Fibroblast of skin of left biceps (primary cell): ENCODE data around the gene MON2.
"Not testable (repeated sequence)": the region's sequence is repeated elsewhere in the genome, so short reads cannot be mapped to it uniquely, and the experiment has no call there.

Experiments
- DNase-seq, 2 experiments: peaks; one replicate each; pipeline ENCODE4 v3.0.0-alpha.2; 2013; ENCODE audit warnings: low read depth in 2 of 2

Gene MON2

GRCh38 chr12:62466594-62467491 is at the start of gene MON2:
TSS of gene MON2 (plus strand) at chr12:62466826. CDS start at chr12:62467208, 382 bp downstream.
- peak; percentile 44 to 55 for DNase-seq

- no peak for DNase-seq
Observed at GRCh38 chr12:62426089-62426488, 40.5 kb upstream of the MON2 start.

- no peak for DNase-seq
Observed at GRCh38 chr12:62429457-62429856, 37.2 kb upstream of the MON2 start.

GRCh38 chr12:62434494-62435302 is 31.9 kb upstream of the MON2 start:
- DNase-seq = no peak

GRCh38 chr12:62435303-62436163 is 31.1 kb upstream of the MON2 start:
- DNase-seq = peak; percentile 9 to 13

- DNase-seq = no peak
Observed at GRCh38 chr12:62436164-62436503, 30.5 kb upstream of the MON2 start.

GRCh38 chr12:62438098-62438692 is 28.4 kb upstream of the MON2 start:
- DNase-seq = peak; percentile 11 to 22

GRCh38 chr12:62446754-62447452 is 19.7 kb upstream of the MON2 start:
- DNase-seq = no peak

- no peak for DNase-seq
Observed at GRCh38 chr12:62448436-62448835, 18.2 kb upstream of the MON2 start.

GRCh38 chr12:62455429-62455828 is 11.2 kb upstream of the MON2 start:
- not testable (repeated sequence) for DNase-seq

- DNase-seq = no peak
Observed at GRCh38 chr12:62458626-62459025, 8.0 kb upstream of the MON2 start.

GRCh38 chr12:62459976-62460375 is 6.7 kb upstream of the MON2 start:
- DNase-seq = no peak

- not testable (repeated sequence) for DNase-seq
Observed at GRCh38 chr12:62461171-62461837, 5.3 kb upstream of the MON2 start.

- DNase-seq = not testable (repeated sequence)
Observed at GRCh38 chr12:62463252-62463651, 3.4 kb upstream of the MON2 start.

GRCh38 chr12:62466018-62466593 is 520 bp upstream of the MON2 start:
- no peak for DNase-seq

GRCh38 chr12:62468397-62468796 is 1.8 kb downstream of the MON2 start:
- DNase-seq = no peak

- DNase-seq = no peak
Observed at GRCh38 chr12:62468935-62469334, 2.3 kb downstream of the MON2 start.

- DNase-seq = no peak
Observed at GRCh38 chr12:62469704-62470103, 3.1 kb downstream of the MON2 start.

GRCh38 chr12:62471734-62472133 is 5.1 kb downstream of the MON2 start:
- DNase-seq = no peak

- no peak for DNase-seq
Observed at GRCh38 chr12:62472472-62472871, 5.8 kb downstream of the MON2 start.
